Measurements from ENCODE around the gene RASSF5. TPM values are rescaled to one million over a fixed set of nuclear protein-coding genes. Genes with fewer than 3 reads are reported as not detected.

RASSF5 gene
- total and polyA plus RNA-seq, 9 of the 15 experiments (the other 6 are each of a cell fraction or from before 2014, with no cell fraction given): 6.1 to 41.0 (median 25.2) TPM

DNA sequence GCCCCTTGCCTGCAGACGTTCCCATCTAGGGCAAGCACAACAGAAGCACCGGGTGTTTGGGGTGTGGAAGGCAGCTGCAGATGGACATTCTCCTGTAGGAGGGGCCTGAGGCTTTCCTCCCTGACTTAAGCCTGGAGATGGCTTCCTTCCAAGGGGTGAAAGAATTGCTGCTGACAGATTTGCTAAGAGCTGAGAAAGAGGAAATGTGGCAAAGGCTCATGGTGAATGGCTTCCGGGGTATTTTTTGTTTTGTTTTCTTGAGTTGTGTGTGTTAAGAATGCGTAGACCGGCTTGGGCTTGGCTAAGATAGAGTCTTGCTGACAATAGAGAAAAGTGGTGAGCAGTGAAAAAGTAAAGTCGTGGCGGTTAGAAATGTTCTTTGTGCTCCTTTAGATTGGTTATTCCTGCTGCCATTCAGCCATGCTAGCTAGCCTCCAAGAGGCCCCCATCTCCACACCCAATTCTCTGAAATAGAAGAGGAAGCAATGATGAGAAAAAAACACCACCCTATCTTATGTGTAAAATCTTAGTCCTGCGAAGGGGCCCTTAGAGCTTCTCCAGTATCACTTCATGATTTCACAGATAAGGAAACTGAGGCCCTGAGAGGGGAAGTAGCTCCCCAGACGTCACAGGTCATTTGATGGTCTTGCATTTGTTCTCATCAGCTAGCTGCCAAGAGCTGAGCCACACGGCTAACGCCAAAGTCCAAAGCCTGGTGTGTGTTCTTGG, 68.0 kb downstream of the RASSF5 start (continued):
- TF ChIP-seq ZNF644 (tag; IDR thresholded peaks at IDR 0.05; ENCODE audit: low read depth) (peak; percentile 67), HCFC1 (IDR thresholded peaks at IDR 0.05; ENCODE audit: low read depth, low read length) (no peak), ZNF165 (CRISPR knock-in tag; IDR thresholded peaks at IDR 0.05; ENCODE audit: borderline replicate concordance) (0 out of 2 replicates have a peak, but pooled peaks have one; percentile 46), TEAD4 (IDR thresholded peaks at IDR 0.05; ENCODE audit: low read length) (peak; percentile 55), TEAD4 (CRISPR knock-in tag; IDR thresholded peaks at IDR 0.05; ENCODE audit: borderline replicate concordance) (no peak), ILK (tag; IDR thresholded peaks at IDR 0.05; ENCODE audit: borderline replicate concordance, low read depth) (no peak), HNRNPUL1 (IDR thresholded peaks at IDR 0.05; ENCODE audit: low read length) (no peak), ZNF175 (CRISPR knock-in tag; IDR thresholded peaks at IDR 0.05; ENCODE audit: low read depth) (peak; percentile 89), POLR3G (IDR thresholded peaks at IDR 0.05; ENCODE audit: extremely low read depth, insufficient read length, insufficient replicate concordance) (no peak), HDAC2 (IDR thresholded peaks at IDR 0.05) (peak; percentile 64; the same call in 1 of the 2 replicates), MEIS2 (IDR thresholded peaks at IDR 0.05; ENCODE audit: partially characterized antibody) (peak; percentile 99)
- TF ChIP-seq, protein P1, sequence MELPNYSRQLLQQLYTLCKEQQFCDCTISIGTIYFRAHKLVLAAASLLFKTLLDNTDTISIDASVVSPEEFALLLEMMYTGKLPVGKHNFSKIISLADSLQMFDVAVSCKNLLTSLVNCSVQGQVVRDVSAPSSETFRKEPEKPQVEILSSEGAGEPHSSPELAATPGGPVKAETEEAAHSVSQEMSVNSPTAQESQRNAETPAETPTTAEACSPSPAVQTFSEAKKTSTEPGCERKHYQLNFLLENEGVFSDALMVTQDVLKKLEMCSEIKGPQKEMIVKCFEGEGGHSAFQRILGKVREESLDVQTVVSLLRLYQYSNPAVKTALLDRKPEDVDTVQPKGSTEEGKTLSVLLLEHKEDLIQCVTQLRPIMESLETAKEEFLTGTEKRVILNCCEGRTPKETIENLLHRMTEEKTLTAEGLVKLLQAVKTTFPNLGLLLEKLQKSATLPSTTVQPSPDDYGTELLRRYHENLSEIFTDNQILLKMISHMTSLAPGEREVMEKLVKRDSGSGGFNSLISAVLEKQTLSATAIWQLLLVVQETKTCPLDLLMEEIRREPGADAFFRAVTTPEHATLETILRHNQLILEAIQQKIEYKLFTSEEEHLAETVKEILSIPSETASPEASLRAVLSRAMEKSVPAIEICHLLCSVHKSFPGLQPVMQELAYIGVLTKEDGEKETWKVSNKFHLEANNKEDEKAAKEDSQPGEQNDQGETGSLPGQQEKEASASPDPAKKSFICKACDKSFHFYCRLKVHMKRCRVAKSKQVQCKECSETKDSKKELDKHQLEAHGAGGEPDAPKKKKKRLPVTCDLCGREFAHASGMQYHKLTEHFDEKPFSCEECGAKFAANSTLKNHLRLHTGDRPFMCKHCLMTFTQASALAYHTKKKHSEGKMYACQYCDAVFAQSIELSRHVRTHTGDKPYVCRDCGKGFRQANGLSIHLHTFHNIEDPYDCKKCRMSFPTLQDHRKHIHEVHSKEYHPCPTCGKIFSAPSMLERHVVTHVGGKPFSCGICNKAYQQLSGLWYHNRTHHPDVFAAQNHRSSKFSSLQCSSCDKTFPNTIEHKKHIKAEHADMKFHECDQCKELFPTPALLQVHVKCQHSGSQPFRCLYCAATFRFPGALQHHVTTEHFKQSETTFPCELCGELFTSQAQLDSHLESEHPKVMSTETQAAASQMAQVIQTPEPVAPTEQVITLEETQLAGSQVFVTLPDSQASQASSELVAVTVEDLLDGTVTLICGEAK (IDR thresholded peaks at IDR 0.05): peak; percentile 84
- TF ChIP-seq, protein P1 (CRISPR knock-in tag; IDR thresholded peaks at IDR 0.05): no peak
- TF ChIP-seq, protein P2, sequence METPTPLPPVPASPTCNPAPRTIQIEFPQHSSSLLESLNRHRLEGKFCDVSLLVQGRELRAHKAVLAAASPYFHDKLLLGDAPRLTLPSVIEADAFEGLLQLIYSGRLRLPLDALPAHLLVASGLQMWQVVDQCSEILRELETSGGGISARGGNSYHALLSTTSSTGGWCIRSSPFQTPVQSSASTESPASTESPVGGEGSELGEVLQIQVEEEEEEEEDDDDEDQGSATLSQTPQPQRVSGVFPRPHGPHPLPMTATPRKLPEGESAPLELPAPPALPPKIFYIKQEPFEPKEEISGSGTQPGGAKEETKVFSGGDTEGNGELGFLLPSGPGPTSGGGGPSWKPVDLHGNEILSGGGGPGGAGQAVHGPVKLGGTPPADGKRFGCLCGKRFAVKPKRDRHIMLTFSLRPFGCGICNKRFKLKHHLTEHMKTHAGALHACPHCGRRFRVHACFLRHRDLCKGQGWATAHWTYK (CRISPR knock-in tag; IDR thresholded peaks at IDR 0.05): peak; percentile 55; the same call in 1 of the 2 replicates
- TF ChIP-seq, protein P3, sequence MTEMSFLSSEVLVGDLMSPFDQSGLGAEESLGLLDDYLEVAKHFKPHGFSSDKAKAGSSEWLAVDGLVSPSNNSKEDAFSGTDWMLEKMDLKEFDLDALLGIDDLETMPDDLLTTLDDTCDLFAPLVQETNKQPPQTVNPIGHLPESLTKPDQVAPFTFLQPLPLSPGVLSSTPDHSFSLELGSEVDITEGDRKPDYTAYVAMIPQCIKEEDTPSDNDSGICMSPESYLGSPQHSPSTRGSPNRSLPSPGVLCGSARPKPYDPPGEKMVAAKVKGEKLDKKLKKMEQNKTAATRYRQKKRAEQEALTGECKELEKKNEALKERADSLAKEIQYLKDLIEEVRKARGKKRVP (CRISPR knock-in tag; IDR thresholded peaks at IDR 0.05): peak; percentile 76

Data from K562 (cell line).